ENCODE data around the gene SRRM1.

SRRM1 gene

GRCh38 chr1:24606296-24606605 is 36.9 kb upstream of the SRRM1 start:
- no peak for TF ChIP-seq CTCF (IDR thresholded peaks at IDR 0.05)
- DNase-seq (ENCODE audit: low spot score), result no peak
- no peak overlapping the region for H3K27ac ChIP-seq
- H3K4me3 ChIP-seq, result no peak overlapping the region

GRCh38 chr1:24606621-24607020 is 36.5 kb upstream of the SRRM1 start:
- Histone ChIP-seq H3K4me3 (no peak overlapping the region), H3K27ac (no peak overlapping the region)
- no peak for TF ChIP-seq CTCF (IDR thresholded peaks at IDR 0.05)
- no peak for DNase-seq (ENCODE audit: low spot score)

GRCh38 chr1:24609949-24610517 is 33.1 kb upstream of the SRRM1 start:
- no peak for TF ChIP-seq CTCF (IDR thresholded peaks at IDR 0.05)
- no peak for DNase-seq (ENCODE audit: low spot score)
- H3K4me3 ChIP-seq, result no peak overlapping the region
- no peak overlapping the region for H3K27ac ChIP-seq

GRCh38 chr1:24619376-24619775 is 23.7 kb upstream of the SRRM1 start:
- no peak overlapping the region for H3K27ac ChIP-seq

GRCh38 chr1:24620678-24621077 is 22.4 kb upstream of the SRRM1 start:
- Histone ChIP-seq H3K4me3 (no peak overlapping the region), H3K27ac (no peak overlapping the region)
- TF ChIP-seq CTCF (IDR thresholded peaks at IDR 0.05), result no peak
- no peak for DNase-seq (ENCODE audit: low spot score)

More at GRCh38 chr1:24619376-24619775, 23.7 kb upstream of the SRRM1 start:
- H3K4me3 ChIP-seq, result no peak overlapping the region
- no peak for TF ChIP-seq CTCF (IDR thresholded peaks at IDR 0.05)
- peak; percentile 45 for DNase-seq (ENCODE audit: low spot score)

- TF ChIP-seq CTCF (IDR thresholded peaks at IDR 0.05), result no peak
- DNase-seq (ENCODE audit: low spot score), result no peak
- Histone ChIP-seq H3K27ac (no peak overlapping the region), H3K4me3 (no peak overlapping the region)
Measured at GRCh38 chr1:24621121-24621520, 22.0 kb upstream of the SRRM1 start.

GRCh38 chr1:24622218-24622617 is 20.9 kb upstream of the SRRM1 start:
- Histone ChIP-seq H3K27ac (no peak overlapping the region), H3K4me3 (no peak overlapping the region)
- no peak for DNase-seq (ENCODE audit: low spot score)
- no peak for TF ChIP-seq CTCF (IDR thresholded peaks at IDR 0.05)
